Stimulated activated CD4-positive, alpha-beta T cell treated with anti-CD3 and anti-CD28 coated beads, Interleukin-1b, Interleukin-23, amount 100 ng/mL, for 4 hours (primary cell): ENCODE measurements around the gene SOD2.
"Not testable (repeated sequence)": the region's sequence is repeated elsewhere in the genome, so short reads cannot be mapped to it uniquely, and the experiment has no call there.

Source experiments
- DNase-seq, 2 donors: peaks; one replicate each; pipeline ENCODE4 v3.0.0-alpha.2; 2020; ENCODE audit warnings: low read depth in 2 of 2

SOD2 gene

GRCh38 chr6:159682810-159683209 lies 10.2 kb downstream of the SOD2 start:
- no peak for DNase-seq

DNA sequence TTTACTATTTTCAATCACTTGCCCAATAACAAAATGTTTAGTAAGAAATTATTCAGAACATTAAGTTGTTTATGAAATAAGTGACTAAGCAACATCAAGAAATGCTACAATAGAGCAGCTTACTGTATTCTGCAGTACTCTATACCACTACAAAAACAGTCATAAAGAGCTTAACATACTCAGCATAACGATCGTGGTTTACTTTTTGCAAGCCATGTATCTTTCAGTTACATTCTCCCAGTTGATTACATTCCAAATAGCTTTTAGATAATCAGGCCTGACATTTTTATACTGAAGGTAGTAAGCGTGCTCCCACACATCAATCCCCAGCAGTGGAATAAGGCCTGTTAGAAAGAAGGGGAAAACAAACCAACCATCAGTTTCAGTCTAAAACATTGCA lies 10.7 kb downstream of the SOD2 start:
- no peak for DNase-seq

- DNase-seq: no peak
Measured at GRCh38 chr6:159681191-159681880, 11.7 kb downstream of the SOD2 start.

- DNase-seq: no peak
Measured at GRCh38 chr6:159680104-159680503, 12.9 kb downstream of the SOD2 start.

- no peak for DNase-seq
Measured at GRCh38 chr6:159679091-159680077, 13.7 kb downstream of the SOD2 start.

GRCh38 chr6:159678574-159678973 lies 14.5 kb downstream of the SOD2 start:
- no peak for DNase-seq

GRCh38 chr6:159677506-159678165 lies 15.4 kb downstream of the SOD2 start:
- no peak for DNase-seq

- no peak for DNase-seq
Measured at GRCh38 chr6:159676890-159677505, 16.0 kb downstream of the SOD2 start.

GRCh38 chr6:159676236-159676635 lies 16.8 kb downstream of the SOD2 start:
- DNase-seq: not testable (repeated sequence)

DNA sequence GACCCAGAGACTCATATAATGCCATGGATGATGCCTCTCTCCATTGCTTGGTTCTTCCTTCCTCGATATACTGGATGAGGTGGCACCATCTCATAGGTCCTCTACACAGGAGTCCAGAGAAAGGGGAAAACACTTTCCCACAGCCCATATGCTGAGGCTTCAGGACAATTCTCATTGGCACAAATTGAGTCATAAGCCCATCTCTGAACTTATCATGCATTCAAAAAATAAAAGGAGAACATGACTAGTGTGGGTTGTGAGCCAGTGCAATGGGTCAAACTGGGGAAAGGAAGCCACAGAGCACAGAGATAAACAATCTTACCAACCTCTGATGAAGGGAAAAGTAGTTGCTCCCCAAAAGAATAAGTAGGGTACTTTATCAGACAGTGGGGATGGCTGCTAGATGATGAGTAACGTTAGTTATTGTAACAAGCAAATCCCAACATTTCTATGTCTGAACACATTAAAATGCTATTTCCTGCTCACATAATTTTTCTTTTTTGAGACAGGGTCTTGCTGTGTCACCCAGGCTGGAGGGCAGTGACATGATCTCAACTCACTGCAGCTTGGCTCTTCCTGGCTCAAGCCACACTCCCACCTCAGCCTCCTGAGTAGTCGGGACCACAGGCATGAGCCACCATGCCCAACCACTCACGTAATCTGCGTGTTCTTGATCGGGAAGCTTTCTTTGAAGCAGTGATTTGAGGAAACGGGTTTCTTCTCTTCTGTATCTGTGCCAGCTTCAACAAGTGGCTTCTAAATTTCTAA lies 27.0 kb downstream of the SOD2 start:
- DNase-seq: no peak

DNA sequence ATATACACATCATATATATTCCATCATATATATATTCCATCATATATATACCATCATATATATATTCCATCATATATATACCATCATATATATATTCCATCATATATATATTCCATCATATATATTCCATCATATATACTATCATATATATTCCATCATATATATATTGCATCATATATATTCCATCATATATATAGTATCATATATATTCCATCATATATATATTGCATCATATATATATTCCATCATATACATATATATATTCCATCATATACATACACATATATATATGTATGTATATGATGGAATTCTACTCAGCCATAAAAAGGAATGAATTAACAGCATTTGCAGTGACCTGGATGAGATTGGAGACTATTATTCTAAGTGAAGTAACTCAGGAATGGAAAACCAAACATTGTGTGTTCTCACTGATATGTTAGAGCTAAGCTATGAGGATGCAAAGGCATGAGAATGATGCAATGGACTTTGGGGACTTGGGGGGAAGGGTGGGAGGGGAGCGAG lies 29.6 kb downstream of the SOD2 start:
- DNase-seq: not testable (repeated sequence)

- not testable (repeated sequence) for DNase-seq
Measured at GRCh38 chr6:159661977-159662376, 31.1 kb downstream of the SOD2 start.

- DNase-seq: no peak
Measured at GRCh38 chr6:159655409-159655988, 37.5 kb downstream of the SOD2 start.

DNA sequence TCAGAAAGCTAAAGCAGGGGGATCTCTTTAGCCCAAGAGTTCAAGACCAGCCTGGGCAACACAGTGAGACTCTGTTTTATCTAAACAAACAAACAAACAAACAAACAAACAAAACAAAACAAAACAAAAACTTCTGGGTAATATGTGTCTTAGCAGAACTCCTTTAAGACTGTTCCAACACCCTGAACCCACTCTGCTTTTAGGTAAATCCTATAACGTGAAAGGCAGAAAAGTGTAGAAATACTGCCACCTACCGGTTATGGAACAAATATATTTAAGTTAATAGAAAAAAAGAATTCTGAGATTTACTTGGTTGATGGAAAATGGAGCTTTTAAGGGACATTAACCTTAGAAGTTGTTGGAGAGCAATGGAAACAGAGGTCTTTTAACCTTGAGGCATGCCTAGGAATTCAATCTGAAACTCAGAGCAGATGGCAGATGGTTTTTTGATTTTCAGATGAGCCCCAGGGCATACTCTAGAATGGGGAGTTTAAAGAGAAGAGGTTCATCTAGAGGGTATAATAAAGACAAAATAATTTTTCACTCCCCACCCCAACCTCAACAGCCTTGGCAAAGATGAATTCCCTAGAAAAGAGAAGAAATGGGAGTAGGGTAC lies 38.5 kb downstream of the SOD2 start:
- DNase-seq: no peak

DNA sequence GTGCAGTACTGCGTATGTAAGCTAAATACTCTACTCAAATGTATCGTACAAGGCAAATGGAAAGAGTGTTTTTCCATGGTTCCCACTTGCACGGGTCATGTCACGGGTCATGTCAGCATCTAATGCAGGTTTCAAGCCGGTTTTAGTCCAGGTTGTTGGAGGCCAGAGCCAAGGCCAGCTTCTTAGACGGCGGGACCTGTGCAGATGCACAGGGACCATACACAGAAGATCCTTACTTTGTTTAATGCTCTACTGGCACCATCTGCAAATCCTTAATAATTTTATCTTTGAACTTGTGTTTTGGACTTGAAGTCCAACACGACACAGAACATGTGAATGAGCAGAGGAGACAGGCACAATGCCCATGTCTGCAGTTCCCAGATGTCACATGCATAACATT lies 42.7 kb downstream of the SOD2 start:
- no peak for DNase-seq

GRCh38 chr6:159649441-159649840 lies 43.6 kb downstream of the SOD2 start:
- no peak for DNase-seq

DNA sequence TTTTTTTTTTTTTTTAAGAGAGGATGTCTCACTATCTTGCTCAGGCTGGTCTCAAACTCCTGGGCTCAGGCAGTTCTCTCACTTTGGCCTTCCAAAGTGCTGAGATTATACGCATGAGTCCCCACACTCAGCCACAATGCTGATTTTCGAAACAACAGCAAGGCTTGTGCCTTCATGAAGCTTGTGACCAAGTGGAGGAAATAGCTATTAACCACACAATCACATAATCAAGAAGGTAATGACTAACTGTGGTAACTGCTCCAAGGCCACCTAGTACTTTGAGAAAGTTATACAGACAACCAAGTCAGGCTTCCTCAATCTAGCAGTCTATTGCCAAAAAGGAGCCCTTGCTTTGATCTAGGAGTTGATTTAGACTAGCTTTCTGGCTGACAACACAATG lies 46.3 kb downstream of the SOD2 start:
- DNase-seq: no peak

DNA sequence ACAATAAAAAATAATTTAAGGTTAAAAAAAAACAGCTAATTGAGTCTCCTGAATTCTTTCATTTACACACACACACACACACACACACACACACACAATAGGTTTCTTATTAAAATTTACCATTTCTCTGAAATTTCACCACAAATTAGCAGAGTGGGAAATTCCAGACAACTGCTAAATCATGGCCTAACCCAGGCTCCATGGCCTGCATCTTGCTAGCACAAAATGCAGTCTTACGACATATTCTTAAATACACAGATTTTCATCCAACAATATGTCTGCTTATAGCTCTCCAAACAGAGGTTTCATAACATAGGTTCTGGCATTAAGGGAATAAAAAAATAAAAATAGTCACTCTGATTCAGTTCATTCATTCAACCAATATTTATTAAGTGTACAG lies 46.9 kb downstream of the SOD2 start:
- DNase-seq: no peak

DNA sequence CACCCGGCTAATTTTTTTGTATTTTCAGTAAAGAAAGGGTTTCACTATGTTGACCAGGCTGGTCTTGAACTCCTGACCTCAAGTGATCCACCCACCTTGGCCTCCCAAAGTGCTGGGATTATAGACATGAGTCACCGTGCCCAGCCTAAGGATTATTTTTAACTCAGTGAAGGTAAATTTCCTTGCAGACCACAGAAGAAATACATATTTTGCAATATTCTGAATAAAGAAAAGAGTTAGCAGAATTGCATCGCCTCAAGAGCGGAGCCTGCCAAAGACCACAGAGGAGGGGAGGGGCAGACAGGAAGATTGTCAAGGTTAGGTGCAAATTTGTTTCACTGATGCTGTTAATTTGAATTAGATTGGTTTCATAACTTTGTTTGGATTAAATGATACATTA lies 47.4 kb downstream of the SOD2 start:
- no peak for DNase-seq
